Measurements from ENCODE around the gene TMEM52.

- TF ChIP-seq GATA2 (IDR thresholded peaks at IDR 0.05; ENCODE audit: low read depth, low read length) (no peak), GATA3 (IDR thresholded peaks at IDR 0.05; ENCODE audit: low read depth, low read length) (no peak)
Observed at GRCh38 chr1:1939296-1940122, 20.4 kb upstream of the TMEM52 start.

Data from SH-SY5Y (cell line).